Trophoblast cell (in vitro differentiated cells and primary cell): ENCODE results near the gene P4HB.

Experiments used
- DNase-seq, 2 donors: peaks; one replicate each; pipeline ENCODE4 v3.0.0-alpha.2; 2016
- H2AFZ ChIP-seq: 2 replicates; pipeline ENCODE4 v1.6.1; 2013; ENCODE audit warnings: low read length, moderate library complexity, mild to moderate bottlenecking; ENCODE audit not compliant: insufficient read depth, poor library complexity
- H2AK5ac ChIP-seq: 2 replicates; pipeline ENCODE4 v1.6.1; 2013; ENCODE audit warnings: mild to moderate bottlenecking, low read length
- H2BK120ac ChIP-seq: 2 replicates; pipeline ENCODE4 v1.6.1; 2013; ENCODE audit warnings: low read length, mild to moderate bottlenecking, moderate library complexity; ENCODE audit not compliant: insufficient read depth, poor library complexity
- H2BK12ac ChIP-seq: 2 replicates; pipeline ENCODE4 v1.6.1; 2013; ENCODE audit warnings: mild to moderate bottlenecking, low read length, moderate library complexity
- H2BK5ac ChIP-seq: 2 replicates; pipeline ENCODE4 v1.6.1; 2013; ENCODE audit warnings: low read length, low read depth, moderate library complexity, mild to moderate bottlenecking; ENCODE audit not compliant: poor library complexity
- H3K14ac ChIP-seq: 2 replicates; pipeline ENCODE4 v1.6.1; 2013; ENCODE audit warnings: mild to moderate bottlenecking, low read length
- H3K18ac ChIP-seq: 2 replicates; pipeline ENCODE4 v1.6.1; 2013; ENCODE audit warnings: mild to moderate bottlenecking, low read length
- H3K23ac ChIP-seq: 2 replicates; pipeline ENCODE4 v1.6.1; 2013; ENCODE audit warnings: low read length
- H3K27ac ChIP-seq: 2 replicates; pipeline ENCODE4 v1.5.1; 2013; ENCODE audit warnings: low read depth, mild to moderate bottlenecking, inconsistent platforms, low read length, moderate library complexity
- H3K27me3 ChIP-seq: 2 replicates; pipeline ENCODE4 v1.6.1; 2013; ENCODE audit warnings: inconsistent platforms, mild to moderate bottlenecking, low read length, moderate library complexity; ENCODE audit not compliant: insufficient read depth
- H3K36me3 ChIP-seq, 2 experiments: 1 replicate in 1 of 2; 2 replicates in 1 of 2; pipeline ENCODE4 v1.6.1; 2013; ENCODE audit warnings: low read length in 2 of 2, mild to moderate bottlenecking in 2 of 2, moderate library complexity in 1 of 2; ENCODE audit not compliant: insufficient read depth in 2 of 2, control insufficient read depth in 1 of 2
- H3K4ac ChIP-seq: 2 replicates; pipeline ENCODE4 v1.6.1; 2013; ENCODE audit warnings: low read depth, mild to moderate bottlenecking, low read length, moderate library complexity
- H3K4me1 ChIP-seq, 2 experiments: 1 replicate in 1 of 2; 2 replicates in 1 of 2; pipeline ENCODE4 v1.6.1; 2013; ENCODE audit warnings: low read length in 2 of 2, mild to moderate bottlenecking in 2 of 2, moderate library complexity in 1 of 2; ENCODE audit not compliant: insufficient read depth in 2 of 2, control insufficient read depth in 1 of 2
- H3K4me2 ChIP-seq: 2 replicates; pipeline ENCODE4 v1.6.1; 2013; ENCODE audit warnings: inconsistent platforms, mild to moderate bottlenecking, low read length, moderate library complexity
- H3K4me3 ChIP-seq: 2 replicates; pipeline ENCODE4 v1.5.1; 2013; ENCODE audit warnings: mild to moderate bottlenecking, low read depth, low read length, inconsistent platforms
- H3K79me1 ChIP-seq: one replicate; pipeline ENCODE4 v1.6.1; 2013; ENCODE audit warnings: low read length
- H3K79me2 ChIP-seq: 2 replicates; pipeline ENCODE4 v1.6.1; 2013; ENCODE audit warnings: low read length, mild to moderate bottlenecking; ENCODE audit not compliant: control insufficient read depth, insufficient read depth, poor library complexity
- H3K9ac ChIP-seq: 2 replicates; pipeline ENCODE4 v1.6.1; 2013; ENCODE audit warnings: mild to moderate bottlenecking, low read length
- H3K9me3 ChIP-seq: 2 replicates; pipeline ENCODE4 v1.6.1; 2013; ENCODE audit warnings: low read depth, mild to moderate bottlenecking, control low read depth, inconsistent platforms, low read length; ENCODE audit not compliant: insufficient read depth
- H4K12ac ChIP-seq: 2 replicates; pipeline ENCODE4 v1.6.1; 2013; ENCODE audit warnings: low read depth, mild to moderate bottlenecking, low read length, moderate library complexity
- H4K8ac ChIP-seq: 2 replicates; pipeline ENCODE4 v1.6.1; 2013; ENCODE audit warnings: low read depth, mild to moderate bottlenecking, low read length, moderate library complexity
- H4K91ac ChIP-seq: one replicate; pipeline ENCODE4 v1.6.1; 2013; ENCODE audit warnings: low read depth, mild to moderate bottlenecking, low read length, moderate library complexity
- WGBS: extraction: QIAGEN DNeasy Blood & Tissue Kit; methylation state at CpG from one replicate; pipeline ENCODE4 v1.1.7; 2013; ENCODE audit warnings: missing lambda C conversion rate; ENCODE audit not compliant: insufficient read length, insufficient coverage; ENCODE audit errors: extremely low coverage; 5-methylcytosine and 5-hydroxymethylcytosine counted together

The P4HB gene

GRCh38 chr17:81842725-81843504 lies 17.4 kb downstream of the P4HB start:
- Histone ChIP-seq H4K12ac (no peak overlapping the region), H3K4me2 (no peak overlapping the region), H3K23ac (no peak overlapping the region), H3K4ac (no peak overlapping the region), H3K18ac (no peak overlapping the region), H3K4me3 (no peak overlapping the region), H2BK120ac (no peak overlapping the region), H2BK12ac (no peak overlapping the region), H3K27me3 (no peaks in the 10 kb centered on the region), H4K8ac (no peak overlapping the region), H2AK5ac (no peak overlapping the region), H3K79me2 (no peaks in the 10 kb centered on the region), H2AFZ (no peak overlapping the region), H2BK5ac (no peak overlapping the region), H3K14ac (no peak overlapping the region), H3K27ac (peak overlapping the region; percentile 6), H3K9me3 (peaks cover 4% of the 10 kb centered on the region), H4K91ac (no peak overlapping the region), H3K79me1 (peaks cover 6% of the 10 kb centered on the region), H3K9ac (peak overlapping the region; percentile 44), H3K4me1 (peaks cover 15 to 20% of the 10 kb centered on the region in 2 experiments), H3K36me3 (peaks cover 54 to 59% of the 10 kb centered on the region in 2 experiments)
- DNase-seq, result no peak
- no CpG with 5 or more reads among the region's 21 CpGs for WGBS

- Histone ChIP-seq H3K14ac (no peak overlapping the region), H2AFZ (no peak overlapping the region), H2AK5ac (no peak overlapping the region), H3K23ac (no peak overlapping the region), H2BK12ac (no peak overlapping the region), H3K27ac (no peak overlapping the region), H4K12ac (no peak overlapping the region), H2BK5ac (no peak overlapping the region), H3K79me1 (peaks cover 6% of the 10 kb centered on the region), H3K4me1 (peaks cover 16 to 20% of the 10 kb centered on the region in 2 experiments), H3K4me2 (no peak overlapping the region), H3K18ac (no peak overlapping the region), H2BK120ac (no peak overlapping the region), H3K36me3 (peaks cover 50 to 54% of the 10 kb centered on the region in 2 experiments), H3K27me3 (no peaks in the 10 kb centered on the region), H3K4me3 (no peak overlapping the region), H3K4ac (no peak overlapping the region), H3K79me2 (no peaks in the 10 kb centered on the region), H4K91ac (no peak overlapping the region), H3K9me3 (peaks cover 4% of the 10 kb centered on the region), H4K8ac (no peak overlapping the region), H3K9ac (no peak overlapping the region)
- no CpG with 5 or more reads among the region's 11 CpGs for WGBS
- no peak for DNase-seq
These were observed 18.0 kb downstream of the P4HB start for GRCh38 chr17:81842378-81842724.

DNA sequence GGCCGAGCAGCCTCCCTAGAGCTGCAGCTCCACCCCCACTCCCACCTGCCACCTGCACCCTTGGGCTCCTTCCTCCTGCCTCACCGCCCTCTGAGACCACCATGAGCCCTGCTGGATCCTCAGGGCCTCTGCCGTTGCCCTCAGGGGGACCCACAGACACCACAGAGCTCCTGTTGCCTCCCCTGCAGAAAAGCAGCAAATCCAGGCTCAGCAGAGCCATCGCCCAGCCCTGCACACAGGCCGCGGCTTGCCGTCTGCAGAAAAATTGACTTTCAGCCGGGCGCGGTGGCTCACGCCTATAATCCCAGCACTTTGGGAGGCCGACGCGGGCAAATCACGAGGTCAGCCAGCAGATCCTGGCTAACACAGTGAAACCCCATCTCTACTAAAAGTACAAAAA lies 18.5 kb downstream of the P4HB start:
- peak overlapping the region; percentile 28 for H3K9ac ChIP-seq
- no peaks in the 10 kb centered on the region for H3K79me2 ChIP-seq
- no CpG with 5 or more reads among the region's 15 CpGs for WGBS
- H4K12ac ChIP-seq, result no peak overlapping the region
- no peak for DNase-seq
- no peak overlapping the region for H2BK5ac ChIP-seq
- H3K79me1 ChIP-seq, result peaks cover 6% of the 10 kb centered on the region
- no peak overlapping the region for H2BK12ac ChIP-seq
- no peaks in the 10 kb centered on the region for H3K27me3 ChIP-seq
- H3K4me3 ChIP-seq, result no peak overlapping the region
- no peak overlapping the region for H3K23ac ChIP-seq
- H3K4me1 ChIP-seq, result peaks cover 16 to 20% of the 10 kb centered on the region in 2 experiments
- H2BK120ac ChIP-seq, result no peak overlapping the region
- peaks cover 45 to 49% of the 10 kb centered on the region in 2 experiments for H3K36me3 ChIP-seq
- no peak overlapping the region for H3K4ac ChIP-seq
- peak overlapping the region; percentile 5 for H3K27ac ChIP-seq
- no peak overlapping the region for H2AK5ac ChIP-seq
- no peak overlapping the region for H2AFZ ChIP-seq
- H3K4me2 ChIP-seq, result no peak overlapping the region
- peaks cover 4% of the 10 kb centered on the region for H3K9me3 ChIP-seq
- no peak overlapping the region for H3K14ac ChIP-seq
- H4K91ac ChIP-seq, result no peak overlapping the region
- no peak overlapping the region for H4K8ac ChIP-seq
- no peak overlapping the region for H3K18ac ChIP-seq

DNA sequence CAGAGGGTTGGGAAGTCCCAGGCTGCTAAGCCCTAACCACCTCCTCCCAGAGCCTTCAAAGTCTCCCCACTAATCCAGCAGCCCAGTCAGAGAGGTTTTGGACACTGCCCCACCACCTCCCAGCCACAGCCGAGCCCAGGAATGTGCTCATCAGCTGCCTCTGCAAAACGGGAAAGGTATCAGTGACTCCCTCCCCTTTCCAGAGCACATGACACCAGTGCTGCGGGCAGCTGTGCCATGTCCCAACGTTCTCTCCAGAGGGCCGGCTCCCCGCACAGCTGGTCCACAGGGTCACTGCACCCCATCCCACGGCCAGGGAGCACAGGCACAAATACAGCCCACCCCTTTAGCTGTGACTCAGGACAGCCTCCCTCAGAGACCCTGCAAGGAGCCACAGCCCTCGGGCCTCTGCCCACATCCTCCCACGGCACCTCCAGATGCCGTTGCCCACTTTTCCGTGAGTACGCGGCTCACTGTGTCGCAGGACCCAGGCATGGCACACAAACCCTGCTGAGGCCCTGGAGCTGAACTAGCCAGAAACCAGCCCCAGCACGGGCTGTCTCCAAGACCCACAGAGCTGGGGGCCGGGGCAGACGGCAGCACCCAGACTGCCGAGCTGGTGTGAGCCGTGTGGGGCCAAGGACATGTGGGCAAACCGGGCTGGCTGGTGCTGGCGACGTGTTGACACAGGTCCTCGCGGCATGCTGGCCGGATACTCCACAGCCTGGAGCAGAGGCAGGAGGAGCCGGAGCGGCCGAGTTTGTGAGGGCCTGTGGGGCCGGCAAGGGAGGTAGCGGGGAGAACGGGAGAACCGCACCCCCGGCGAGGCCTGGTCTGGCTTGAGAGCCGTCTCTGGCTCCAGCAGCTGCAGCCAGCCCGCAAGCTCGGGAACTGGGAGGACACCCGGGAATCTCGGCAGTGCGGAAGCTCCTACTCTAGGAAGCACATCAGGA lies 19.2 kb downstream of the P4HB start:
- H3K36me3 ChIP-seq, result peaks cover 38 to 41% of the 10 kb centered on the region in 2 experiments
- WGBS, result no CpG with 5 or more reads among the region's 40 CpGs
- H3K27ac ChIP-seq, result peak overlapping the region; percentile 5
- H3K27me3 ChIP-seq, result no peaks in the 10 kb centered on the region
- H4K8ac ChIP-seq, result no peak overlapping the region
- H3K23ac ChIP-seq, result no peak overlapping the region
- H3K4me2 ChIP-seq, result no peak overlapping the region
- peaks cover 4% of the 10 kb centered on the region for H3K9me3 ChIP-seq
- no peak overlapping the region for H4K91ac ChIP-seq
- no peak overlapping the region for H3K14ac ChIP-seq
- peaks cover 16 to 21% of the 10 kb centered on the region in 2 experiments for H3K4me1 ChIP-seq
- H2BK120ac ChIP-seq, result no peak overlapping the region
- no peak overlapping the region for H3K18ac ChIP-seq
- no peak overlapping the region for H2AK5ac ChIP-seq
- no peaks in the 10 kb centered on the region for H3K79me2 ChIP-seq
- no peak overlapping the region for H2BK5ac ChIP-seq
- H3K9ac ChIP-seq, result no peak overlapping the region
- H3K79me1 ChIP-seq, result peaks cover 6% of the 10 kb centered on the region
- H3K4ac ChIP-seq, result no peak overlapping the region
- H2AFZ ChIP-seq, result no peak overlapping the region
- peak; percentile 90 to 92 for DNase-seq
- H2BK12ac ChIP-seq, result no peak overlapping the region
- H3K4me3 ChIP-seq, result no peak overlapping the region
- no peak overlapping the region for H4K12ac ChIP-seq
